GM21447 (cell line): ENCODE measurements around the gene DIP2B.
"Not testable (repeated sequence)": the region's sequence is repeated elsewhere in the genome, so short reads cannot be mapped to it uniquely, and the experiment has no call there.

ENCODE experiments used
- ATAC-seq: cut with Tn5 transposase; IDR thresholded peaks from one replicate; pipeline ENCODE4 v1.9.1; 2021; ENCODE audit not compliant: unreplicated experiment

The DIP2B gene

GRCh38 chr12:50520416-50521207, 15.8 kb downstream of the DIP2B start:
- ATAC-seq, result no peak

- ATAC-seq, result not testable (repeated sequence)
Measured at GRCh38 chr12:50521781-50522180, 17.0 kb downstream of the DIP2B start.

GRCh38 chr12:50523772-50524171, 19.0 kb downstream of the DIP2B start:
- ATAC-seq, result no peak

- no peak for ATAC-seq
Measured at GRCh38 chr12:50524621-50525020, 19.8 kb downstream of the DIP2B start.

DNA sequence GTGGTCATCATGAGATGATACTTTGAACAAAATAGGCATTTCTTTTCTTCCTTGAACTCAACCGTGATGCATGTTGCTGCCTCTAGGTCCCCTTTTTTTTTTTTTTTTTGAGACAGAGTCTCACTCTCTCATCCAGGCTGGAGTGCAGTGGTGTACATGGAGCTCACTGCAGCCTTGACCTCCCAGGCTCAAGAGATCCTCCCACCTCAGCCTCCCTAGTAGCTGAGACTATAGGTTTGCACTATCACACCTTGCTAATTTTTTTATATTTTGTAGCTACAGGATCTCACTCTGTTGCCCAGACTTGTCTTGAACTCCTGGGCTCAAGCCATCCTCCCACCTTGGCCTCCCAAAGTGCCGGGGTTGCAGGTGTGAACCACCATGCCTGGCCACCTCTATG, 20.6 kb downstream of the DIP2B start:
- no peak for ATAC-seq

GRCh38 chr12:50527359-50527726, 22.6 kb downstream of the DIP2B start:
- no peak for ATAC-seq

DNA sequence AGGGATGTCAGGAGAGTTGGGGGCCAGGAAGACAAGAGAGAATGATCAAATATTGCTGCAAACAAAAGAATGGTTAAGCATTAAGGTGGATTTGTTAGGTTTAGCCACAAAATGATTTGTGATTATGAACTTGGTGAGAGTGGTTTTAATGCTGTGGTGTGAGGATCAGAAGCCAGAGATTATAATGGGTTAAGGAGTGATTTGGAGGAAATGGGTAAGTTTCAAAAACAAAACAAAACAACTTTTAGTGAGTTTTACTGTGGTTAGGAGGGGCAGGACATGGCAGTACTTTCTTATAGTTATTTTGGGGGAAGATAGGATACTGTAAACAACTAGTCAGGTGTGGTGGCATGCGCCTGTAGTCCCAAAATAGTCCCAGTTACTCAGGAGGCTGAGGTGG, 24.0 kb downstream of the DIP2B start:
- no peak for ATAC-seq

GRCh38 chr12:50529345-50529744, 24.6 kb downstream of the DIP2B start:
- ATAC-seq, result no peak

- ATAC-seq, result no peak
Measured at GRCh38 chr12:50530532-50530931, 25.7 kb downstream of the DIP2B start.

DNA sequence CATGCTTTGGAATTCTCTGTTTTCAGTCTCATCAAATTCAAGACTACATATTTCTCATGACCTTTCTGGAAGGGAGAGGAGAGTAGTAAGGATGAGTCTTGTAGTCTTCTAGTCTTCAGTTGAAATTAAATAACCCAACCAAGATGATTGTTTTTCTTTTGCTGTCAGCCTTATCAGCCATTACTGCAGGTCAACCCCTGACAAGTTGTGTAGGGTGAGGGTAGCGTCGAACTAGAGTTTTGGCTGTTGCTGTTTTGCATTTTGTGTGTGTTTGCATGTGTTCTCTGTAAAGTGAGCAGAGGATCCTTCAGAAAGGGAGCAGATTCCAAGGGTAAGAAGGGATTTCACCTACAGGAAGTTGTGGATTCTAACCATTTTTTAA, 28.4 kb downstream of the DIP2B start:
- no peak for ATAC-seq

DNA sequence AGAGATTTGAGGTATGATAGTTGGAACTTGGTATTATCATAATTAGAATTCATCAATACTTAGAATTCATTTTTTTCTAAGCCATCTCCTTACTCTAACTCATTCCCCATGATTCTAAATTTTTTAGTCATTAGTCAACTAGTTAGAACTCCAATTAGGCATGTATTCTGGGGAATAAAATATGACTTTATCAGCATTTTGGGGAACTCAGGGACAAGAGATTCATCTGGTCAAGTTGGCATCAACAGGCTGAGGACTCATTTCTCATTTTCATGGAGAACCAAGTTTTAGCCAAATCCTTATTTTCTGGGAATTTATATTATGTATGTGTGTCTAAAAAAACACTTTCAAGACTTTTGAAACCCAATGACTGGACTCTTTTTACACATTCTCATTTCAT, 29.2 kb downstream of the DIP2B start:
- no peak for ATAC-seq

DNA sequence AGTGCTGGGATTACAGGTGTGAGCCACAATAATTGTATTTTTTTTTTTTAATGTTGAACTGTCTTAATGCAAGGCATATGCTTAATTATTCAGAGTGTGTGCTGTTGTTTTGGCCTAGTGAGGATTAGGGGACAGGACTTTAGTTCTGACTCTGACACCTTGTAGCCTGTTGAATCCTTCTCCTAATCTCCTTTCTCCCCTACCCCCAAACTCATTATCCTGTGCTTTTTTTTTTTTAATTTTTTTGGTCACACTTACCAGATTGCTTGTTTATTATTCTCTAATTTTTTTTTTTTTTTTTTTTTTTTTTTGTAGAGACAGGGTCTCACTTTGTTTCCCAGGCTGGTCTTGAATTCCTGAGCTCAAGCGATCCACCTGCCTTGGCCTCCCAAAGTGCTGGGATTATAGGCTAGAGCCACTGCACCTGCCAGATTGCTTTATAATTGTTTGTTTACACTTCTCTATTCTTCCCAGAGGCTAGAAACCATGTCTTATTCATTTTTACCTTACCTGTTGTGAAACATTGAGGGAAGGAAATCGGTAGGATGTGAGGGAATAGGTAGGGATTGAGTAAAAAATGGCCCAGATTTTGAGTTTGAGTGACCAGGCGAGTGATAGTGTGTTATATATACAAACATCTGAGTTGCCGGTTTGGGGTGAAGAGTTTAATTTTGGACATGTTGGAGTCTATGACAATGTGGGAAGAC, 32.2 kb downstream of the DIP2B start:
- ATAC-seq, result no peak

- ATAC-seq, result no peak
Measured at GRCh38 chr12:50537538-50537919, 32.7 kb downstream of the DIP2B start.

DNA sequence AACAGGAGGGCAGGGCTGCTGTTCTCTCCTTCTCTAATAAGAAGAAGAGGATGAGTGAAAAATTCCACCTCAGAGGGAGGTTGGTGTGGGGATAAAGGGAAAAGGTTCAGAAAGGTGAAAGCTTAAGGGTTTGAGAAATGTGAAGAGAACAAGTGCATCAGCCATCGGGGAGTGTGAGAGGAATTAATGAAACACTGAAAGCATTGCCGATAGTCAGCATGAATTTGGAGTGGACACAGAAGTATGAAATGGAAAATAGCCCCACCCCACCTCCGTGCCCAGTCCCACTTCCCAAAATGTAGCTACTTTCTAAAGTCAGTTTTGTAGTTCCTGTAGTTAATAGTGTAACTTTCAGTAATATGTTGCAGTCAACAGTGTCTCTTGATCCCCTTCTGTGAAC, 33.4 kb downstream of the DIP2B start:
- ATAC-seq, result no peak

- ATAC-seq, result no peak
Measured at GRCh38 chr12:50541139-50541538, 36.4 kb downstream of the DIP2B start.

DNA sequence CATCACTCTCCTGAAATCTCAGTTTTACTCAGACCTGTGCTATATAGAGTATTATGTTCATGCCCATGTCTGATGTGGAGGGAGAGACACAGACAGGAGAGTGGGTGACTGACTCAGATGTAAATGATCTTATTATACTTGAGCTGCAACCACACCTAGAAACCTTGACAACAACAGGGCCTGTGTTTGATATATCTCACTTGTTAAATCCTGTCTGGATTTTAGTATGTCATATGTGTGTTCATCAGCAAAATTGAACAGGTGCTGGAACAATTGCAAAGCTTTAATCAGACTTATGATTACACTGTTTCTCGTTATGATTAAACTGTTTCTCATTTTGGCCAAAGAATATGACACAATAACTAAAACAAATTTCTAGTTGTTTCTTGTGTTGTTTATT, 37.7 kb downstream of the DIP2B start:
- no peak for ATAC-seq

GRCh38 chr12:50543188-50543587, 38.4 kb downstream of the DIP2B start:
- not testable (repeated sequence) for ATAC-seq

DNA sequence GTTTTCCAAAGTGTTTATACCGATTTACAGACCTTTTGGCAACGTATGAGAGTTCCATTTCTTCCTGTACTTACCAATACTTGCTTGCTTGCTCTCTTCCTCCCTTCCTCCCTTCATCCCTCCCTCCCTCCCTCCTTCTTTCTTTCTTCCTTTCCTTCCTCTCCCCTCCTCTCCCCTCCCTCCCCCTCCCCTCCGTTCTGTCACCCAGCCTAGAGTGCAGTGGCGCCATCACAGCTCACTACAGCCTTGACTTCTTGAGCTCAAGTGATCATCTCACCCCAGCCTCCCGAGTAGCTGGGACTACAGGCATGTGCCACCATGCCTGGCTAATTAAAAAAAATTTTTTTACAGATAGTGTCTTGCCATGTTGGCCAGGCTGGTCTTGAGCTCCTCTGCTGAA, 40.4 kb downstream of the DIP2B start:
- no peak for ATAC-seq

DNA sequence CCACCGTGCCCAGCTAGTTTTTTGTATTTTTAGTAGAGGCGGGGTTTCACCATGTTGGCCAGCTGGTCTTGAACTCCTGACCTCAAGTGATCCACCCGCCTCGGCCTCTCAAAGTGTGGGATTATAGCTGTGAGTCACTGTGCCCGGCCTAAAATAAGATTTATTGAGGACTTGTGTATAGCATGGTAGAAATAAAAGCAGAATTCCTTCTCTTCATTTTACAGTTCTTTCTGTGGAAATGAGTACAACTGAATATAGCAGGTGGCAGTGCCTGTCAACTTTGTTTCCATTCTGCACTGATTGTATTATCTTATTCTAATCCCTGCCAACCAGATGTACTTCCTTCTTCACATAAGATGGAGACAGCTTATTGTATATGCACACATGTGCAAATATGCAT, 41.0 kb downstream of the DIP2B start:
- no peak for ATAC-seq

DNA sequence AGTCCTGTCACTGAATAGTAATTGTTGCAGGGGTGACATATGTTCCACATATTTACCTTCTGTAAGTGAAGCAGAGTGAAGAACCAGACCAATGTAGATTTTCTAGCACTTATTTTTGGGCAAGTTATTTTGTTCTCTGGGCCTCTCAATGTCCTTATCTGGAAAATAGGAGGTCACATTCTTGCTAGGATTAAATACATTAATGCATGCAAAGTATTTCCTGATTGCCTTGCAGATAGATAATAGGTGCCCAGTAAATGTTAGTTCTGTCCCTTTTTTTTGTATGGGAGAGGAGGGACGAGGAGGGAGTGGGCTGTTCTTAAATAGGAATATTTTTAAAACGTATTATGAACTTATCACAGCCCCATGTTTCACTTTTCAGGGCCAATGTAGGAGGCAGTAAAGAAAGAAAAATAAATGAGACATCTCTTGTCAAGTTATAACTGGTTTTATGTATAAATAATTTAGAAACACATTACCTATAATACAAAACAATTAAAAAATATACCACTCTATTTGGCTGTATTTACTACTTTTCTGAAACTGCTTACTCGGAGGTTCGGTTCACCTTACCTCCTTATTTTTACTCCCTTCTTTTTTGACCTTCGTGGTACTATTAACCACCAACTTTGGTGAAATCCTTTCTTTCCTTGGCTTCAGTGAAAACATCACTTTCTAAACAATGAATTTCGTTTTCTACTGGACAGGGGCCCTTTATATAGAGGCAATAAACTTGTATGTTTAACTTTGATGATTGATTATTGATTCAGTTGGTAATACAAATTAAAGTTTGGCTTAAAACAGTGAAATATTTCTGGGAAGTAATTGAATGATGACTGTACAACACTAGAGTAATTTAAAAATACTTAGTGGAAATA, 41.9 kb downstream of the DIP2B start:
- ATAC-seq, result no peak

GRCh38 chr12:50547742-50548141, 43.0 kb downstream of the DIP2B start:
- ATAC-seq, result no peak

GRCh38 chr12:50549885-50550284, 45.1 kb downstream of the DIP2B start:
- no peak for ATAC-seq
